ENCODE data around the gene IFT172. TPM values are rescaled to one million over a fixed set of nuclear protein-coding genes. Genes with fewer than 3 reads are reported as not detected.
"Not testable (repeated sequence)": the region's sequence is repeated elsewhere in the genome, so short reads cannot be mapped to it uniquely, and the experiment has no call there.

The IFT172 gene, protein sequence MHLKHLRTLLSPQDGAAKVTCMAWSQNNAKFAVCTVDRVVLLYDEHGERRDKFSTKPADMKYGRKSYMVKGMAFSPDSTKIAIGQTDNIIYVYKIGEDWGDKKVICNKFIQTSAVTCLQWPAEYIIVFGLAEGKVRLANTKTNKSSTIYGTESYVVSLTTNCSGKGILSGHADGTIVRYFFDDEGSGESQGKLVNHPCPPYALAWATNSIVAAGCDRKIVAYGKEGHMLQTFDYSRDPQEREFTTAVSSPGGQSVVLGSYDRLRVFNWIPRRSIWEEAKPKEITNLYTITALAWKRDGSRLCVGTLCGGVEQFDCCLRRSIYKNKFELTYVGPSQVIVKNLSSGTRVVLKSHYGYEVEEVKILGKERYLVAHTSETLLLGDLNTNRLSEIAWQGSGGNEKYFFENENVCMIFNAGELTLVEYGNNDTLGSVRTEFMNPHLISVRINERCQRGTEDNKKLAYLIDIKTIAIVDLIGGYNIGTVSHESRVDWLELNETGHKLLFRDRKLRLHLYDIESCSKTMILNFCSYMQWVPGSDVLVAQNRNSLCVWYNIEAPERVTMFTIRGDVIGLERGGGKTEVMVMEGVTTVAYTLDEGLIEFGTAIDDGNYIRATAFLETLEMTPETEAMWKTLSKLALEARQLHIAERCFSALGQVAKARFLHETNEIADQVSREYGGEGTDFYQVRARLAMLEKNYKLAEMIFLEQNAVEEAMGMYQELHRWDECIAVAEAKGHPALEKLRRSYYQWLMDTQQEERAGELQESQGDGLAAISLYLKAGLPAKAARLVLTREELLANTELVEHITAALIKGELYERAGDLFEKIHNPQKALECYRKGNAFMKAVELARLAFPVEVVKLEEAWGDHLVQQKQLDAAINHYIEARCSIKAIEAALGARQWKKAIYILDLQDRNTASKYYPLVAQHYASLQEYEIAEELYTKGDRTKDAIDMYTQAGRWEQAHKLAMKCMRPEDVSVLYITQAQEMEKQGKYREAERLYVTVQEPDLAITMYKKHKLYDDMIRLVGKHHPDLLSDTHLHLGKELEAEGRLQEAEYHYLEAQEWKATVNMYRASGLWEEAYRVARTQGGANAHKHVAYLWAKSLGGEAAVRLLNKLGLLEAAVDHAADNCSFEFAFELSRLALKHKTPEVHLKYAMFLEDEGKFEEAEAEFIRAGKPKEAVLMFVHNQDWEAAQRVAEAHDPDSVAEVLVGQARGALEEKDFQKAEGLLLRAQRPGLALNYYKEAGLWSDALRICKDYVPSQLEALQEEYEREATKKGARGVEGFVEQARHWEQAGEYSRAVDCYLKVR (N-terminal part only)
- 10 to 100 TPM; 54.4 to 93.7 (median 62.4) TPM for total RNA-seq
- long read RNA-seq, donor 1, full-length matches to known transcripts, result 5 of 24 reads
- long read RNA-seq, donor 1, partial matches to known transcripts, result 7 of 24 reads
- long read RNA-seq, donor 1, other reads (novel, unspliced or antisense), result 12 of 24 reads
- long read RNA-seq, donor 2, partial matches to known transcripts, result 6 of 32 reads
- long read RNA-seq, donor 2, other reads (novel, unspliced or antisense), result 25 of 32 reads

DNA sequence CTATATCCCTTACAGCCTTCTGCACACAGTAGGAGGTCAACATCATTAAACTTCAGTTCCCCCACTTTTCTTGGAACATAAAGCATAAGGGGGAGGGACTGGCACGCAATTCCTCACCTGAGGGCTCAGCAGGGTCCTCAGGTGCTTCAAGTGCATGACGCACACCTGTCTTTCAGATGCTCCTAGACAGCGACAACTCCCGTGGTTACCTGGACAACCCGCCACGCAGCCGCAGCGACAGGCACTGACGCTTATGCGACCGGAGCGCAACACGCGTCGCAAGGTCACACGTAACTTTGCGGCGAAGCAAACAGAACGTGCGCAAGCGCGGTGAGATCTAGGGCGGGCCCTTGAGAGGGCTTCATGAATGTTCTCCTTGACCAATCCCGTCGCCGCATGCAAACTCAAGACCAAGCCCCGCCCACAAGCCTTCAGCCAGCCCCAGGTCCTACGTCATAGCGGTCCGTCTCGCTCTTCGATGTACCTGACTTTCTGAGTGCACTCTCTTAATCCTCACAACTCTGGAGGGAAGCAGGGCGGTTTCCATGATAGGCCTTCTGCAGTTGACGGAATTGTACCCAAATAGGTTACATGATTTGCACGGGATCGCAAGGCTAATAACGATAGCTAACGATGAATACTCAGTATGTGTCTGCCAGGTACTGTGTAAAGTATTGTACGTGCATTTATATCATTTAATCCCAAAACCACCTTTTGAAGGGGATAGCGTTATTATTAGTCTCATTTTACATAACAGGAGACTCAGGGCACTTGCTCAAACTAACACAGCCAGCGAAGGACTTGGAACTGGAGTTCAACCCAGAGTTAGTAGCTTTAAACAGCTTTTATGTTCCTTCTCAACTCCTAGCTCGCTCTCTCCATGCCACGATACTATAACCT, at the start of gene IFT172:
TSS of gene IFT172 (minus strand) at position 246 of the 900 bp plus-strand sequence. CDS start at position 156, 90 bp downstream.
- H3K9me3 ChIP-seq, result no peaks in the 10 kb centered on the region
- H3K4me3 ChIP-seq, result peak within 1 kb of the TSS; percentile 11
- H3K36me3 ChIP-seq (ENCODE audit: low read depth), result no peaks in the 10 kb centered on the region
- TF ChIP-seq, protein P1, sequence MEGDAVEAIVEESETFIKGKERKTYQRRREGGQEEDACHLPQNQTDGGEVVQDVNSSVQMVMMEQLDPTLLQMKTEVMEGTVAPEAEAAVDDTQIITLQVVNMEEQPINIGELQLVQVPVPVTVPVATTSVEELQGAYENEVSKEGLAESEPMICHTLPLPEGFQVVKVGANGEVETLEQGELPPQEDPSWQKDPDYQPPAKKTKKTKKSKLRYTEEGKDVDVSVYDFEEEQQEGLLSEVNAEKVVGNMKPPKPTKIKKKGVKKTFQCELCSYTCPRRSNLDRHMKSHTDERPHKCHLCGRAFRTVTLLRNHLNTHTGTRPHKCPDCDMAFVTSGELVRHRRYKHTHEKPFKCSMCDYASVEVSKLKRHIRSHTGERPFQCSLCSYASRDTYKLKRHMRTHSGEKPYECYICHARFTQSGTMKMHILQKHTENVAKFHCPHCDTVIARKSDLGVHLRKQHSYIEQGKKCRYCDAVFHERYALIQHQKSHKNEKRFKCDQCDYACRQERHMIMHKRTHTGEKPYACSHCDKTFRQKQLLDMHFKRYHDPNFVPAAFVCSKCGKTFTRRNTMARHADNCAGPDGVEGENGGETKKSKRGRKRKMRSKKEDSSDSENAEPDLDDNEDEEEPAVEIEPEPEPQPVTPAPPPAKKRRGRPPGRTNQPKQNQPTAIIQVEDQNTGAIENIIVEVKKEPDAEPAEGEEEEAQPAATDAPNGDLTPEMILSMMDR (IDR thresholded peaks at IDR 0.05), result no peak
- intact Hi-C loops (cut with DNase I, micrococcal nuclease), result no loop called here
- ATAC-seq (peak; percentile 99), DNase-seq (peak; percentile 99 to 100 (median 100))
- H3K4me1 ChIP-seq (ENCODE audit: low read depth), result peaks cover 7% of the 10 kb centered on the region

DNA sequence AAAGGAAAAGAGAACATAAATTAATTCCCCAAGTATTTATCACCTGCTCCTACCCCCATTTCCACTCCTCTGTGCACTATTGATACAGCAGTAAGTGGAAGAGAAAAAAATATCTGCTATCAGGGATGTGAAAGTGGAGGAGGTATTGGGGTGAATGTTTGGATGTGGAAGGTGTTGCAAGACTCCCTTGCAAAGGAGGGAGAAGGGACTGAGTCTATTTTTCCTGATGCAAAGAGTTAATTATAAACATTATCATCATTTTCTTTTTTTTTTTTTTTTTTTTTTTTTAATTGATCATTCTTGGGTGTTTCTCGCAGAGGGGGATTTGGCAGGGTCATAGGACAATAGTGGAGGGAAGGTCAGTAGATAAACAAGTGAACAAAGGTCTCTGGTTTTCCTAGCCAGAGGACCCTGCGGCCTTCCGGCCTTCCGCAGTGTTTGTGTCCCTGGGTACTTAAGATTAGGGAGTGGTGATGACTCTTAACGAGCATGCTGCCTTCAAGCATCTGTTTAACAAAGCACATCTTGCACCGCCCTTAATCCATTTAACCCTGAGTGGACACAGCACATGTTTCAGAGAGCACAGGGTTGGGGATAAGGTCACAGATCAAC, 49.4 kb upstream of the IFT172 start:
- ATAC-seq; intact Hi-C loops (cut with DNase I, micrococcal nuclease); DNase-seq; H3K9me3 ChIP-seq; H3K36me3 ChIP-seq (ENCODE audit: low read depth); H3K4me3 ChIP-seq; H3K4me1 ChIP-seq (ENCODE audit: low read depth): not testable (repeated sequence)

DNA sequence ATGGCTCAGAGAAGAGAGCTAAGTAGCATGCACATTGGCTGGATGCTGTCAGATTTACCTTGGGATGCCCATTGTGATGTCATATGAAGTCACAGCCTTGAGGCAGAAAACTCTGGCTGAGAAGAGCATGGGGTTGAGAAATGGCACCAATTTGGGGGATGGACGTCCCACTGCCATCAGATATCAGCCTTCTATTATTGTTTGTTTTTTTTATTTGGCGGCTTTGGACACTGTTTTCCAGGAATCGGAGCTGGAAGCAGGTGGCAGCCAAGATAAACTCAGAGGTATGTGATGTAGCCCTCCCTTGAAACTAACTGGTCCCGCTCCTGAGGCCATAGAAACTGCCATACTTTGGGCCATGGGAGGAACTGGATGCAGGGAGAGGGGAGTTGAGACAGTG, 47.7 kb upstream of the IFT172 start:
- Histone ChIP-seq H3K36me3 (ENCODE audit: low read depth) (no peaks in the 10 kb centered on the region), H3K4me1 (ENCODE audit: low read depth) (no peaks in the 10 kb centered on the region), H3K4me3 (no peak overlapping the region), H3K9me3 (no peaks in the 10 kb centered on the region)
- ATAC-seq, result no peak
- intact Hi-C loops (cut with DNase I, micrococcal nuclease), result no loop called here
- no peak for DNase-seq
- TF ChIP-seq, protein P1 (IDR thresholded peaks at IDR 0.05), result no peak

DNA sequence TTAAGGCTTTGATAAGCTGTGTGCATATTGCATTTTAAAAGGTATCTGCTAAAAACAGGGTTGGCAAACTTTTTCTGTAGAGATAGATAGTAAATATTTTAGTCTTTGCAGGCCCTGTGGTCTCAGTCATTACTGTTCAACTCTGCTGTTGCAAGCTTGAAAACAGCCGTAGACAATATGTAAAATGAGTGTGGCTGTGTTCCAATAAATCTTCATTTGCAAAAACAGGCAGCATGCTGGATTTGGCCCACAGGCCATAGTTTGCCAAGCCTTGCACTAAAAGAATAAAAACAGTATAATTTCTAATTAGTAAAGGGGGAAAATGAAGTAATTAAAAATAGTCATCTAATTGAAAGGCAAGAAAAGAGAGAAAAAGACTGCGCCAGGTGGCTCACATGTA, 42.4 kb upstream of the IFT172 start:
- DNase-seq, result no peak
- TF ChIP-seq, protein P1 (IDR thresholded peaks at IDR 0.05), result no peak
- no peaks in the 10 kb centered on the region for H3K36me3 ChIP-seq (ENCODE audit: low read depth)
- no peak for ATAC-seq
- intact Hi-C loops (cut with DNase I, micrococcal nuclease), result no loop called here
- no peak overlapping the region for H3K4me3 ChIP-seq
- H3K4me1 ChIP-seq (ENCODE audit: low read depth), result no peaks in the 10 kb centered on the region
- no peaks in the 10 kb centered on the region for H3K9me3 ChIP-seq

DNA sequence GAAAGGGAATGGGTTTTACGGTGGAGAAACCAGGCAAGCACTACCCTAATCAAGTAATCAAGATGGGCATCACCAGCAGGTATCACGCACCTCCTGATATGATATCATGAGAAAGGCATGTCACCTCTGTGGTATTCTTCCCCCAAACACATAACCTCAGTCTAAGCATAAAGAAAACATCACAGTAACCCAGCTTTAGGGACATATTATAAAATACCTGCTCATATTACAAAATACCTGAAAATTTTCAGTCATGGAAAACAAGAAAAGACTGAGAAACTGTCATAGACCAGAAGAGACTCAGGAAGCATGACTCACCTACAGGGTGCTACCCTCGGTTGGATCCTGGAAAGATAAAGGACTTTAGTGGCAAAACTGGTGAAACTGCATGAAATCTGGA, 37.6 kb upstream of the IFT172 start:
- TF ChIP-seq, protein P1 (IDR thresholded peaks at IDR 0.05), result no peak
- Histone ChIP-seq H3K4me1 (ENCODE audit: low read depth) (no peaks in the 10 kb centered on the region), H3K4me3 (no peak overlapping the region), H3K9me3 (no peaks in the 10 kb centered on the region), H3K36me3 (ENCODE audit: low read depth) (no peaks in the 10 kb centered on the region)
- ATAC-seq (no peak), DNase-seq (no peak)
- intact Hi-C loops (cut with DNase I, micrococcal nuclease), result no loop called here
